Dedifferentiated amniotic fluid mesenchymal stem cell (primary cell): ENCODE measurements around the gene CHD5.

ENCODE experiments used
- DNase-seq: peaks from one replicate; pipeline ENCODE4 v3.0.0-alpha.2; 2016; ENCODE audit errors: extremely low spot score

The CHD5 gene

GRCh38 chr1:6134206-6134605 lies 45.9 kb downstream of the CHD5 start:
- no peak for DNase-seq

GRCh38 chr1:6133146-6133895 lies 46.8 kb downstream of the CHD5 start:
- DNase-seq: no peak

GRCh38 chr1:6131561-6131960 lies 48.6 kb downstream of the CHD5 start:
- DNase-seq: no peak

- DNase-seq: no peak
Observed at GRCh38 chr1:6130596-6130995, 49.5 kb downstream of the CHD5 start.

GRCh38 chr1:6130036-6130435 lies 50.1 kb downstream of the CHD5 start:
- no peak for DNase-seq

GRCh38 chr1:6129313-6129712 lies 50.8 kb downstream of the CHD5 start:
- no peak for DNase-seq

GRCh38 chr1:6128276-6129081 lies 51.6 kb downstream of the CHD5 start:
- no peak for DNase-seq

- DNase-seq: peak; percentile 20
Observed at GRCh38 chr1:6127587-6128163, 52.4 kb downstream of the CHD5 start.

GRCh38 chr1:6126521-6127067 lies 53.5 kb downstream of the CHD5 start:
- DNase-seq: no peak

GRCh38 chr1:6126028-6126427 lies 54.1 kb downstream of the CHD5 start:
- DNase-seq: no peak

- no peak for DNase-seq
Observed at GRCh38 chr1:6125366-6125765, 54.8 kb downstream of the CHD5 start.

- DNase-seq: no peak
Observed at GRCh38 chr1:6124746-6125365, 55.3 kb downstream of the CHD5 start.

GRCh38 chr1:6124341-6124740 lies 55.8 kb downstream of the CHD5 start:
- no peak for DNase-seq

GRCh38 chr1:6123816-6124215 lies 56.3 kb downstream of the CHD5 start:
- no peak for DNase-seq

GRCh38 chr1:6123083-6123482 lies 57.0 kb downstream of the CHD5 start:
- DNase-seq: no peak

GRCh38 chr1:6121651-6122370 lies 58.3 kb downstream of the CHD5 start:
- no peak for DNase-seq

- DNase-seq: no peak
Observed at GRCh38 chr1:6121021-6121421, 59.1 kb downstream of the CHD5 start.

GRCh38 chr1:6118415-6118814 lies 61.7 kb downstream of the CHD5 start:
- no peak for DNase-seq

- DNase-seq: no peak
Observed at GRCh38 chr1:6117624-6118023, 62.5 kb downstream of the CHD5 start.

GRCh38 chr1:6117064-6117463 lies 63.1 kb downstream of the CHD5 start:
- DNase-seq: no peak

- no peak for DNase-seq
Observed at GRCh38 chr1:6116137-6116536, 64.0 kb downstream of the CHD5 start.
